Measurements from ENCODE around the gene ABCA12.

Gene ABCA12

DNA sequence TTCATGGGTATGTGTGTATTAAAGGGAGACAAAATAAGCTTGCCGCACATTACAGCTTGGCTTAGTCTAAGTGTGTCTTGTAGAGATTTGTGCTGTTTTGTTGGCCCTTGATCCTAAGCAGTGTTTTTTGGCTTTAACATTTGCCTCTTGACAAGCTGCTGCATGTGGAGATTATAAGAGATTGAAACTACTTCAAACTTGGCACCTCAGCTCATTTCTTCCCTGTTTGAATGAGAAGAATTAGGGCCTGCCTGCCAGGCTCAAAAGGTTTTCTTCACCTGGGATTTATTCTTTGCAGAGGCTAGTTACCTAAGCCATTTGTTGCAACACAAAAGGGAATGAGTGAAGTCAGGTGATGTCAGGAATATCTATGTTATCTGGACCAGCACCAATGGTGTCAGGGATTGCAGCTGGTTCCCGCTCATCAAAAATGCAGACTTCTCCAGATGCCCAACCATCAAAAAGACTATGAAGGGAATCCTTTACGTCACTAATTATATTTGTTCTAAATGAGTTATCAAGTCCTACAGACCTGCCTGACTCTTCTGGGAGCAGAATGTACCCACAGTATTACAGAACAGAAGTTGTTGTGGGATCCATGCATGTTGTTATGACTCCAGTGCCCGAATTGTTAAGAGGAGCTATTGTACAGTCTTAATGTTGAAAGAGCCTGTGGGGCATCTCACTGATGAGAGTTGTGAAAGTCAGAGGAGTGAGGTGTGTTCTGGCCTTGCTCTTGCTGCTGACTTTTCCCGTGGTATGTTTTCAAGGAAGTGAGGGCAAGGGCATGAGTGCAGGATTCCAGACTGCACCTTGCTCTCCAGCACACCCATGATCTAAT lies 31.0 kb downstream of the ABCA12 start:
- ATAC-seq (replicated peaks; ENCODE audit: extremely low read depth, poor library complexity, severe bottlenecking) (no peak), DNase-seq (ENCODE audit: low spot score in 2 of 2) (no peak)
- Mint-ChIP-seq H3K27me3 (peaks cover 7% of the 10 kb centered on the region), H3K4me3 (no peak overlapping the region), H3K27ac (ENCODE audit: low read depth) (no peak overlapping the region), H3K36me3 (ENCODE audit: insufficient read depth) (no peaks in the 10 kb centered on the region), H3K4me1 (no peaks in the 10 kb centered on the region), H3K9me3 (no peaks in the 10 kb centered on the region)

DNA sequence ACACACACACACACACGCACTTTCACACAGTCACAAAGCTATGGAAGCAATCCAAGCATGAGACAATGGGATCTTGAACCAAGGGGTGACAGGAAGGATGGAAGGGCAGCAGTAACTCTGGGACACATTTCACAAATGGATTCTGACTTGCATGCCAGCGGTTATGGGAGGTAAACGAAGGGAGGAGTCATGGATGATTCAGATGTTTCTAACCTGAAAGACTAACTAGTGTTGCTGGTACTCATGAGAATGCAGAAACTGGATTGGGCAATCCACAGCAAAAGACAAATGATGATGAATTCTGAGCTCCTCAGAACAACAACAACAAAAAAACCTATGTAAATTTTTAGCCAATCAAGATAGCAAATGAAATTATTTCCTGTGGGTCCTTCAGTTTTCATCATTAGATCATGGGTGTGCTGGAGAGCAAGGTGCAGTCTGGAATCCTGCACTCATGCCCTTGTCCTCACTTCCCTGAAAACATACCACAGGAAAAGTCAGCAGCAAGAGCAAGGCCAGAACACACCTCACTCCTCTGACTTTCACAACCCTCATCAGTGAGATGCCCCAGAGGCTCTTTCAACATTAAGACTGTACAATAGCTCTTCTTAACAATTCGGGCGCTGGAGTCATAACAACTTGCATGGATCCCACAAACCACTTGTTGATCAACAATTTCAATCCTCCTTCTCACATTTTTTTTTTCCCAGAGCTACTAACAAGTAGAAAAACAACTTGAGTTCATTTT lies 32.6 kb downstream of the ABCA12 start:
- H3K36me3 Mint-ChIP-seq (ENCODE audit: insufficient read depth) = no peaks in the 10 kb centered on the region
- H3K27ac Mint-ChIP-seq (ENCODE audit: low read depth) = no peak overlapping the region
- H3K9me3 Mint-ChIP-seq = no peaks in the 10 kb centered on the region
- DNase-seq (ENCODE audit: low spot score in 2 of 2) = no peak
- no peak overlapping the region for H3K4me3 Mint-ChIP-seq
- no peaks in the 10 kb centered on the region for H3K4me1 Mint-ChIP-seq
- H3K27me3 Mint-ChIP-seq = peaks cover 7% of the 10 kb centered on the region
- ATAC-seq (replicated peaks; ENCODE audit: extremely low read depth, poor library complexity, severe bottlenecking) = no peak

GRCh38 chr2:215104226-215104625 lies 34.2 kb downstream of the ABCA12 start:
- Mint-ChIP-seq H3K9me3 (no peaks in the 10 kb centered on the region), H3K4me3 (no peak overlapping the region), H3K27ac (ENCODE audit: low read depth) (no peak overlapping the region), H3K27me3 (peaks cover 16% of the 10 kb centered on the region), H3K36me3 (ENCODE audit: insufficient read depth) (no peaks in the 10 kb centered on the region), H3K4me1 (no peaks in the 10 kb centered on the region)
- no peak for DNase-seq (ENCODE audit: low spot score in 2 of 2)
- ATAC-seq (replicated peaks; ENCODE audit: extremely low read depth, poor library complexity, severe bottlenecking) = no peak

DNA sequence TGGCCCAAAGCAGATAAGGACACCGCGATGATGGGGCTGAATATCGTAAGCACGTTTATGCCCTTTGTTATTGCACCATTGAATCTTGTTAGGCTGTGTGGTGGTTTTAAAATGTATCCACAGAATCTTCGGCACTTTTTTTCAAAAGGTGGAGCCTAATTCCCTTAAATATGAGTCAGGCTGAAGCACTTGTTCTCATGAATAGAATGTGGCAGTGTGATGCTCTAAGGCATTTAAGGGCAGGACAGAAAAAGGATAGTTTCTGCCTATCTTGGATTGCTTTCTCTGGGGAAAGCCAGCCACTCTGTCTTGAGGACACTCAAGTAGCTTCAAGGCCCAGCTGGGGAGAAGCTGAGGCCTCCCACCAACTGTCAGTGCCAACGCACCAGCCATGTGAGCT lies 39.6 kb downstream of the ABCA12 start:
- ATAC-seq (replicated peaks; ENCODE audit: extremely low read depth, poor library complexity, severe bottlenecking) (no peak), DNase-seq (ENCODE audit: low spot score in 2 of 2) (no peak)
- H3K36me3 Mint-ChIP-seq (ENCODE audit: insufficient read depth) = no peaks in the 10 kb centered on the region
- no peak overlapping the region for H3K4me3 Mint-ChIP-seq
- H3K27ac Mint-ChIP-seq (ENCODE audit: low read depth) = no peak overlapping the region
- no peaks in the 10 kb centered on the region for H3K9me3 Mint-ChIP-seq
- no peaks in the 10 kb centered on the region for H3K4me1 Mint-ChIP-seq
- peaks cover 11% of the 10 kb centered on the region for H3K27me3 Mint-ChIP-seq

GRCh38 chr2:215084080-215084479 lies 54.3 kb downstream of the ABCA12 start:
- no peaks in the 10 kb centered on the region for H3K36me3 Mint-ChIP-seq (ENCODE audit: insufficient read depth)
- H3K9me3 Mint-ChIP-seq = no peaks in the 10 kb centered on the region
- H3K27ac Mint-ChIP-seq (ENCODE audit: low read depth) = no peak overlapping the region
- H3K27me3 Mint-ChIP-seq = peaks cover 18% of the 10 kb centered on the region
- DNase-seq (ENCODE audit: low spot score in 2 of 2) (no peak), ATAC-seq (replicated peaks; ENCODE audit: extremely low read depth, poor library complexity, severe bottlenecking) (no peak)
- H3K4me1 Mint-ChIP-seq = no peaks in the 10 kb centered on the region
- H3K4me3 Mint-ChIP-seq = no peak overlapping the region

DNA sequence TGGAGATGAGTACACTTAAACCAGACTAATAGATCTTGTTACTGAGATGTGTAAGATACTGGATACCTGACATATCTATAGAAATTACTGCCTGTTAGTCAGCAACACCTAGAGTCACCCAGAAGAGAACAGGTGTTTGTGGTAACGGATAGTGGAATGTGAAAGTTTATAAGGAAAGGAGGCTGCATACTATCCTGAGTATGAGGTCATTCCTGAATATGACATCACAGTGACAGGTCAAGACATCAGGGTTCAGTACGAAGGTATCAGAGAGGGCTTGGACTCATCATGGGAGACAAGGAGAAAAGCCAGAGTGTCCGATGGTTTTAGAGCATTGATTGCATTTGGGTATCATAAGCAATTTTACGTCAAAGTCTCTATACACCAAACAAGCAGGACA lies 55.3 kb downstream of the ABCA12 start:
- ATAC-seq (replicated peaks; ENCODE audit: extremely low read depth, poor library complexity, severe bottlenecking) = no peak
- H3K27me3 Mint-ChIP-seq = peaks cover 23% of the 10 kb centered on the region
- no peak for DNase-seq (ENCODE audit: low spot score in 2 of 2)
- no peaks in the 10 kb centered on the region for H3K4me1 Mint-ChIP-seq
- no peak overlapping the region for H3K27ac Mint-ChIP-seq (ENCODE audit: low read depth)
- no peak overlapping the region for H3K4me3 Mint-ChIP-seq
- no peaks in the 10 kb centered on the region for H3K36me3 Mint-ChIP-seq (ENCODE audit: insufficient read depth)
- no peaks in the 10 kb centered on the region for H3K9me3 Mint-ChIP-seq

DNA sequence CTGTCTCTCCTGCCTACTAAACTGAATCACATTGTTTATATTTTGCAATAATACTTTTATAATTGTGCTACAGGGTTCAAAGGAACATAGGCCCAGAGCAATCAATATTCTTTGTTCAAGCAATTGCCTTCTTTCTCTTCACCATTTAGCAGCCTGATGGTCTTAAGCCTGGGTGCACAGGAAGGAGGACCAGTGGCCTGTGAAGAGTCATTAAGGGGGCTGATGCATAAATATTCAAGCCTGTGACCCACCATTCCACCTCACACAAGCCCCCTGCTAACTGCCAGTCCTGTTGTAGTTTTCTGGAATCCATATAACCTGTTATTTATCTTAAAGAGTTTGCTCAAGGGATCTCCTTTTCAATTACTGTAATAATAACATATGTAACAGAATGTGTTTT lies 56.0 kb downstream of the ABCA12 start:
- DNase-seq (ENCODE audit: low spot score in 2 of 2) (no peak), ATAC-seq (replicated peaks; ENCODE audit: extremely low read depth, poor library complexity, severe bottlenecking) (no peak)
- Mint-ChIP-seq H3K27ac (ENCODE audit: low read depth) (no peak overlapping the region), H3K4me1 (no peaks in the 10 kb centered on the region), H3K36me3 (ENCODE audit: insufficient read depth) (no peaks in the 10 kb centered on the region), H3K27me3 (peaks cover 28% of the 10 kb centered on the region), H3K9me3 (no peaks in the 10 kb centered on the region), H3K4me3 (no peak overlapping the region)

DNA sequence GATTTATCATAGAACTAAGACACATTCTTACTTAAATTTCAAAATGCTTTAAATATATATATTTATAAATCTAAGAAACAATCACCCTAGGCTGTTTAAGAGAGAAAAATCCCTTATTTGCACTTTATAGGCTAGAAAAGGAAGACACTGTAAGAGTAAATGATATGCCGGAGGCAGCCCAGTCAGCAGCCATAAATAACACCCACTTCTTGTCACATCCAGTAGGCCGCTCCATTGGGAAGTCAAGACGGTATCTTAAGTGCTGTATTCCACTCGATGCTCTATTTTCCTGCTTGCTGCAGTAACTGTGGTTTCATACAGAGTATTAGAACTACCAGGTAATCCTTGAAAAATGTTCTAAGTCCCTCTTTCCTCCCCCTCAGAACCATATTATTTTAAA lies 57.9 kb downstream of the ABCA12 start:
- H3K9me3 Mint-ChIP-seq = no peaks in the 10 kb centered on the region
- H3K4me1 Mint-ChIP-seq = no peaks in the 10 kb centered on the region
- H3K27me3 Mint-ChIP-seq = peaks cover 28% of the 10 kb centered on the region
- H3K27ac Mint-ChIP-seq (ENCODE audit: low read depth) = no peak overlapping the region
- H3K36me3 Mint-ChIP-seq (ENCODE audit: insufficient read depth) = no peaks in the 10 kb centered on the region
- ATAC-seq (replicated peaks; ENCODE audit: extremely low read depth, poor library complexity, severe bottlenecking) (no peak), DNase-seq (ENCODE audit: low spot score in 2 of 2) (no peak)
- no peak overlapping the region for H3K4me3 Mint-ChIP-seq

DNA sequence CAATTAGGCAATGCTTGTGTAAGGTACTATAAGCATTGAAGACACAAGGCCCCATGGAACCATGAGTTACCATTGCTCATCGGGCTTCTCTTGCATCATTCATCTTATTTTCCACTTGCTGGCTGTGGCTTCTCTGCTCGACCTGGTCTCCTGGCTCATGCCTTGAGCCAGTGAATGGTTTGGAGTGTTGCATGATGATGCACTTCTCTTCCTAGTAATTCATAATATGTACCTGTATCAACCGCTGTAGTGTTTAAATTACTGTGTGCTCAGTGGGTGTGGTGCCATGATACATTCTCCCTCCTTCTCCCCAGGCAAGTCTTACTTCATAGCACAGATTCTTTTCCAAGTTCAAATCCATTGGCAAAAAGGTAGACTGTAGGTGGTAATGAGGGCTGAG lies 66.8 kb downstream of the ABCA12 start:
- Mint-ChIP-seq H3K9me3 (no peaks in the 10 kb centered on the region), H3K27me3 (no peaks in the 10 kb centered on the region), H3K4me1 (no peaks in the 10 kb centered on the region), H3K36me3 (ENCODE audit: insufficient read depth) (no peaks in the 10 kb centered on the region), H3K4me3 (no peak overlapping the region), H3K27ac (ENCODE audit: low read depth) (no peak overlapping the region)
- DNase-seq (ENCODE audit: low spot score in 2 of 2) (no peak), ATAC-seq (replicated peaks; ENCODE audit: extremely low read depth, poor library complexity, severe bottlenecking) (no peak)

DNA sequence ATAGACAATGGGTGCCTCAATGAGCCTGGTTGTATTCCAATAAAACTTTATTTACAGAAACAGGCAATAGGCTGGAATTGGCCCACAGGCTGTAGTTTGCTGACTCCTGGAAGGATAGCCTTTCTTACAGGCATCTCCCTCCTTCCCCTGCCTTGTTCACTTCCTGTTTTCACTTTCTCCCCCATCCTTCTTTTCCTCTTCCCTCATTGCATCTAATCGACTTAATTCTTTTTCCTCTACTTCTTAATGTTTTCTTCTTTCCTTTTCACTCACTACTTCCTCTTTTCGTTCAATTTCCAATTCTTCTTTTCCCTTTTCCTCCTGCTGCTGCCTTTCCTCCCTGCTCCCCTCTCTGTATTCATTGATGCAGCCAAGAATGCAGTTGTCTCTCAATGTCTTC lies 70.0 kb downstream of the ABCA12 start:
- Mint-ChIP-seq H3K36me3 (ENCODE audit: insufficient read depth) (no peaks in the 10 kb centered on the region), H3K27me3 (no peaks in the 10 kb centered on the region), H3K27ac (ENCODE audit: low read depth) (no peak overlapping the region), H3K4me1 (no peaks in the 10 kb centered on the region), H3K4me3 (no peak overlapping the region), H3K9me3 (no peaks in the 10 kb centered on the region)
- DNase-seq (ENCODE audit: low spot score in 2 of 2) = no peak
- ATAC-seq (replicated peaks; ENCODE audit: extremely low read depth, poor library complexity, severe bottlenecking) = no peak

DNA sequence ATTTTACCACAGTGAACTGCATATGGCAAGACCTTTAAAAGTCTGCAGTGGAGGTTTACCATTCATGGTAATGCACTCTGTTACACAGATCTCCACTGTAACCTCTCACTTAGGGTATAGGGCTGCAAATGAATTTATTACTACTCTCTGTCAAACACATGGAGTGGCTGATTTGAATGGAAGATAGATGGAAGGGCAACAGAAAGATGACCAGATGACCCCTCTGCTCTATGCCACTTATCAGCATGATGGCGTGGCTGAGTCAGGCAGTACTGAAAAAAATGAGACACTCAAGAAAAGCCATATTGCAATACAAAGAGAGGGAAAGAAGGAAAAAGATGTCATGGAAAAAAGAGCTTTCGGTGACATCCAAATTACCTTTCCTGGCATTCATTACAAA lies 72.3 kb downstream of the ABCA12 start:
- Mint-ChIP-seq H3K9me3 (no peaks in the 10 kb centered on the region), H3K27ac (ENCODE audit: low read depth) (no peak overlapping the region), H3K36me3 (ENCODE audit: insufficient read depth) (no peaks in the 10 kb centered on the region), H3K27me3 (no peaks in the 10 kb centered on the region), H3K4me3 (no peak overlapping the region), H3K4me1 (no peaks in the 10 kb centered on the region)
- ATAC-seq (replicated peaks; ENCODE audit: extremely low read depth, poor library complexity, severe bottlenecking) (no peak), DNase-seq (ENCODE audit: low spot score in 2 of 2) (no peak)

DNA sequence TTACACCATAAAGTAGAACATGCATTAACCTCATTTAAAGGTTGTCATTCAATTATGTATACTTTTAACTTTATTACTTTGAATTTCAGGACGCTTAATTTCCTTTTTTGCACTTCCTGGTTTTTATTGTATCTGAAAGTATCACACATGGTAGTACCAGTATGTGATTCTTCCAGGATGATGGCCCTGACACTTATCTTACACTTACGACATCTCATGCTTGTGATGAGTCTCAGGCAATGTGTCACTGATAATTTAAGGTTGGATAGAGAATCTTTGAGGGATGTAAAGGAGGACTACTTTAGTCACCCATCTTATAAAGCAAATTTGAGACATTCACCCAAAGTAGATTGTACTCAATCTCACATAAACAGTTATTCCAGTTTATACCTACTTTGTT lies 74.9 kb downstream of the ABCA12 start:
- no peak for ATAC-seq (replicated peaks; ENCODE audit: extremely low read depth, poor library complexity, severe bottlenecking)
- H3K9me3 Mint-ChIP-seq = no peaks in the 10 kb centered on the region
- H3K4me1 Mint-ChIP-seq = no peaks in the 10 kb centered on the region
- no peak overlapping the region for H3K27ac Mint-ChIP-seq (ENCODE audit: low read depth)
- H3K4me3 Mint-ChIP-seq = no peak overlapping the region
- no peaks in the 10 kb centered on the region for H3K27me3 Mint-ChIP-seq
- no peak for DNase-seq (ENCODE audit: low spot score in 2 of 2)
- no peaks in the 10 kb centered on the region for H3K36me3 Mint-ChIP-seq (ENCODE audit: insufficient read depth)

DNA sequence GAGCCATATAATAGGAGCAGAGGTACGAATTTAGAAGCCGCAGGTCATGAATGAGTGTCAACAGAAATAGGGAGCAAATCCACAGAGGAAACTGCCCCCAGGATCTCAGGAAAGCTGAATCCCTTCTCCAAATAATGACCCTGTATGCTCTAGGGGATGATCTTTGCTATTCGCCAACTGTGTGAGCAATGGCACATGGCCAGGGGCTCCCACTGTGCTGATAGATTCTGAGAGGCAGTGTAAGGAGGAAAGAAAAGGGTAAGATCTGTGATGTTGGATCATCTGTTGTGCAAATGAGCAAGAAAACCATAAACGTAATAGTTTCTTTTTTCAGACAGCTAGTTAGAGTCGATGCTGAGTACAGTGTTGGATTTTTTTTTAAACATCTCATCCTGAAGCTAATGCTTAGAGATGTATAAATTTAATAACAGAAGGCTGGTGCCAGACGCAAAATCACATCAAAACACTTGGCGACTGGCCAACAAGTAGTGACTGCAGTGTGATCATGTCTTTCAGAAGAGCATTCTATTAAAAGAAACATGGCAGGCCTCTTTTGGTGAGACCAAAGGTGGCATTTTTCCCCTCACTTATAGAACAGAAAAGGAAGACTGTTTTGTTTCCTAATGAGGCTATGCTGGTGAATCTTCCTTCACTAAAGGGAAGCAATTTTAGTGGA lies 77.4 kb downstream of the ABCA12 start:
- no peak overlapping the region for H3K27ac Mint-ChIP-seq (ENCODE audit: low read depth)
- ATAC-seq (replicated peaks; ENCODE audit: extremely low read depth, poor library complexity, severe bottlenecking) (no peak), DNase-seq (ENCODE audit: low spot score in 2 of 2) (no peak)
- no peaks in the 10 kb centered on the region for H3K9me3 Mint-ChIP-seq
- H3K36me3 Mint-ChIP-seq (ENCODE audit: insufficient read depth) = no peaks in the 10 kb centered on the region
- H3K4me3 Mint-ChIP-seq = no peak overlapping the region
- H3K27me3 Mint-ChIP-seq = no peaks in the 10 kb centered on the region
- H3K4me1 Mint-ChIP-seq = no peaks in the 10 kb centered on the region
